MM.1S (cell line): Measurements from ENCODE around the gene SYTL2.

ENCODE experiments used
- EZH2 ChIP-seq: fragments of 300-600 bp; sonication (generic); optimal IDR thresholded peaks from 2 replicates; pipeline ENCODE3; 2017; ENCODE audit warnings: low read depth, mild to moderate bottlenecking, antibody characterized with exemption, low read length, mixed read lengths
- EZH2phosphoT487 ChIP-seq: fragments of 300-600 bp; sonication (generic); IDR thresholded peaks from 2 replicates; pipeline ENCODE4 v1.6.1; 2018; ENCODE audit warnings: antibody characterized with exemption, low read length
- TF ChIP-seq, protein P1 (sequence below): fragments of 300-600 bp; sonication (generic); IDR thresholded peaks from 2 replicates; pipeline ENCODE4 v1.5.1; 2016; ENCODE audit warnings: antibody characterized with exemption, low read length, mixed read lengths

DNA sequence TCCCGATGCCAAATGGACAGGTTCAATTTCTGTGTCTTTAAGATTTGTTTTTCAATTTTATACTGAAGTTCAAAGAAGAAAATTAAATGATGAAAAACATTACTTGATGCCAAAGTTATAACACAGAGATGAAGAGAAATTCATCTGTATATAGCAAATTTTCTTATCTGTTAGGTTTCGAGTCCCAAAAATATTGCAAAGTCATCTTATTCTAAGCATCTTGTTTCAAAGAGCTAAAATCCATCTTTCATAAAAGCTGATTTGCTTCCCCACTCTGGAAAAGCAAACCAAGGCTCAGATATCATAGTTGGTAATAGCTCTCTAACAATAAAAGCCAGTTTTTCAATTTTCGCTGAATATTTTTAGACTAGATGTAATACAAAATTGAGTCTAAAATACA, 106.0 kb downstream of the SYTL2 start:
- TF ChIP-seq, protein P1, sequence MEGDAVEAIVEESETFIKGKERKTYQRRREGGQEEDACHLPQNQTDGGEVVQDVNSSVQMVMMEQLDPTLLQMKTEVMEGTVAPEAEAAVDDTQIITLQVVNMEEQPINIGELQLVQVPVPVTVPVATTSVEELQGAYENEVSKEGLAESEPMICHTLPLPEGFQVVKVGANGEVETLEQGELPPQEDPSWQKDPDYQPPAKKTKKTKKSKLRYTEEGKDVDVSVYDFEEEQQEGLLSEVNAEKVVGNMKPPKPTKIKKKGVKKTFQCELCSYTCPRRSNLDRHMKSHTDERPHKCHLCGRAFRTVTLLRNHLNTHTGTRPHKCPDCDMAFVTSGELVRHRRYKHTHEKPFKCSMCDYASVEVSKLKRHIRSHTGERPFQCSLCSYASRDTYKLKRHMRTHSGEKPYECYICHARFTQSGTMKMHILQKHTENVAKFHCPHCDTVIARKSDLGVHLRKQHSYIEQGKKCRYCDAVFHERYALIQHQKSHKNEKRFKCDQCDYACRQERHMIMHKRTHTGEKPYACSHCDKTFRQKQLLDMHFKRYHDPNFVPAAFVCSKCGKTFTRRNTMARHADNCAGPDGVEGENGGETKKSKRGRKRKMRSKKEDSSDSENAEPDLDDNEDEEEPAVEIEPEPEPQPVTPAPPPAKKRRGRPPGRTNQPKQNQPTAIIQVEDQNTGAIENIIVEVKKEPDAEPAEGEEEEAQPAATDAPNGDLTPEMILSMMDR = no peak
- TF ChIP-seq EZH2phosphoT487 (no peak), EZH2 (no peak)
